ENCODE results near the gene STUB1. TPM values are rescaled to one million over a fixed set of nuclear protein-coding genes. Genes with fewer than 3 reads are reported as not detected.

The STUB1 gene
- total and polyA plus RNA-seq, 2 donors (not counting 1 experiment from before 2014, with no cell fraction given): 94.3 to 116 TPM

DNA sequence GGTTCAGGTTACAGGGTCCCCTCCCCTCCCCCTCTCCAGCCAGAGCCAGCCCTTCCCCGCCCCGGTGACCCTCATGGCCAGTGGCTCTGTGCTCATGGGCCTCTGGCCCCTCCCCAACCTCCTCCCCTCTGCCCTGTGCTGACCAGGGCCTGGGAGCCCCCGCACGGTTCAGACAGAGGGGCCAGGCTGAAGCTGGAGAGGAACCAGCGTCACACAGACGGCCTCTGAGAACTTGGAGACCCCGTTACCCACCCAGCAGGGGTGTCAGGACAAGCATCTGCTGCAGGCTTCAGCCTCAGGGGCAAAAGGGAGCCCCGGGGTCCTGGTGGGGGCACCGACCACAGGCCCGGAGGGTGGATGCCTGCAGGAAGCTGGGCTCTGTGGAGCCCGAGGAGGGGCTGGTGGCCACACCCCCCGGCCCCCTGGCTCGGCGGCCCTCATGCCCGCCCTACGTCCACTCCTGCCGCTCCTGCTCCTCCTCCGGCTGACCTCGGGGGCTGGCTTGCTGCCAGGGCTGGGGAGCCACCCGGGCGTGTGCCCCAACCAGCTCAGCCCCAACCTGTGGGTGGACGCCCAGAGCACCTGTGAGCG lies 49.3 kb upstream of the STUB1 start, which contains the start of gene WFIKKN1:
Gene WFIKKN1, plus strand, starts transcription at position 171 of the 591 bp plus-strand sequence. Its CDS starts 269 bp downstream, at position 440.
- DNase-seq (no peak), ATAC-seq (ENCODE audit: low read depth) (no peak)
- TF ChIP-seq, protein P1, sequence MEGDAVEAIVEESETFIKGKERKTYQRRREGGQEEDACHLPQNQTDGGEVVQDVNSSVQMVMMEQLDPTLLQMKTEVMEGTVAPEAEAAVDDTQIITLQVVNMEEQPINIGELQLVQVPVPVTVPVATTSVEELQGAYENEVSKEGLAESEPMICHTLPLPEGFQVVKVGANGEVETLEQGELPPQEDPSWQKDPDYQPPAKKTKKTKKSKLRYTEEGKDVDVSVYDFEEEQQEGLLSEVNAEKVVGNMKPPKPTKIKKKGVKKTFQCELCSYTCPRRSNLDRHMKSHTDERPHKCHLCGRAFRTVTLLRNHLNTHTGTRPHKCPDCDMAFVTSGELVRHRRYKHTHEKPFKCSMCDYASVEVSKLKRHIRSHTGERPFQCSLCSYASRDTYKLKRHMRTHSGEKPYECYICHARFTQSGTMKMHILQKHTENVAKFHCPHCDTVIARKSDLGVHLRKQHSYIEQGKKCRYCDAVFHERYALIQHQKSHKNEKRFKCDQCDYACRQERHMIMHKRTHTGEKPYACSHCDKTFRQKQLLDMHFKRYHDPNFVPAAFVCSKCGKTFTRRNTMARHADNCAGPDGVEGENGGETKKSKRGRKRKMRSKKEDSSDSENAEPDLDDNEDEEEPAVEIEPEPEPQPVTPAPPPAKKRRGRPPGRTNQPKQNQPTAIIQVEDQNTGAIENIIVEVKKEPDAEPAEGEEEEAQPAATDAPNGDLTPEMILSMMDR (IDR thresholded peaks at IDR 0.05): no peak
- TF ChIP-seq EZH2 (IDR thresholded peaks at IDR 0.05; ENCODE audit: borderline replicate concordance, insufficient read depth, low read depth, low read length, poor library complexity, severe bottlenecking): no peak
- no peak within 1 kb of the TSS for H3K4me2 ChIP-seq (replicated peaks; ENCODE audit: low read depth, low read length, poor library complexity, severe bottlenecking)
- no peaks in the 10 kb centered on the region for H3K9me3 ChIP-seq (ENCODE audit: control extremely low read depth in 1 of 3, control insufficient read depth in 2 of 3, insufficient read depth in 1 of 3, low read length in 2 of 3)
- no peaks in the 10 kb centered on the region for H3K27me3 ChIP-seq (replicated peaks in 1 of 4; ENCODE audit: control extremely low read depth in 1 of 4, control insufficient read depth in 3 of 4, insufficient read depth in 4 of 4, low read length in 3 of 4)
- intact Hi-C loops (cut with micrococcal nuclease): no loop called here
- H3K27ac Mint-ChIP-seq: no peak within 1 kb of the TSS
- H3K9me3 Mint-ChIP-seq (ENCODE audit: insufficient read depth): no peaks in the 10 kb centered on the region
- no peak within 1 kb of the TSS for H3K4me3 ChIP-seq (ENCODE audit: control extremely low read depth in 1 of 5, extremely low read depth in 1 of 5, insufficient read depth in 1 of 5, low read depth in 2 of 5, low read length in 4 of 5)
- H3K9ac ChIP-seq (ENCODE audit: low read length): no peak within 1 kb of the TSS
- H3K27me3 Mint-ChIP-seq: no peaks in the 10 kb centered on the region
- CTCF ChIA-PET: no interaction called here
- no peak within 1 kb of the TSS for H3K4me3 Mint-ChIP-seq
- H3K4me1 ChIP-seq (ENCODE audit: control insufficient read depth in 2 of 2, insufficient read depth in 2 of 2, low read length in 2 of 2): peaks cover 6 to 11% of the 10 kb centered on the region in 2 donors
- H4K20me1 ChIP-seq (ENCODE audit: control insufficient read depth, insufficient read depth, low read length, poor library complexity, severe bottlenecking): peaks cover 13% of the 10 kb centered on the region
- H3K27ac ChIP-seq (ENCODE audit: low read length in 2 of 2): no peak within 1 kb of the TSS
- no peak within 1 kb of the TSS for H2AFZ ChIP-seq (ENCODE audit: insufficient read depth, low read depth, low read length, poor library complexity, severe bottlenecking)
- 5% methylated on average over 22 of the region's 23 CpGs for WGBS (ENCODE audit: insufficient coverage)
- POLR2A ChIA-PET: no interaction called here
- peaks cover 3% of the 10 kb centered on the region for H3K4me1 Mint-ChIP-seq
- peaks cover 8% of the 10 kb centered on the region for H3K79me2 ChIP-seq (ENCODE audit: control insufficient read depth, insufficient read depth, low read length)
- peaks cover 0 to 11% of the 10 kb centered on the region in 2 experiments for H3K36me3 ChIP-seq (replicated peaks in 1 of 2; ENCODE audit: control extremely low read depth in 1 of 2, control insufficient read depth in 1 of 2, extremely low read depth in 1 of 2, insufficient read depth in 2 of 2, low read length in 1 of 2)

DNA sequence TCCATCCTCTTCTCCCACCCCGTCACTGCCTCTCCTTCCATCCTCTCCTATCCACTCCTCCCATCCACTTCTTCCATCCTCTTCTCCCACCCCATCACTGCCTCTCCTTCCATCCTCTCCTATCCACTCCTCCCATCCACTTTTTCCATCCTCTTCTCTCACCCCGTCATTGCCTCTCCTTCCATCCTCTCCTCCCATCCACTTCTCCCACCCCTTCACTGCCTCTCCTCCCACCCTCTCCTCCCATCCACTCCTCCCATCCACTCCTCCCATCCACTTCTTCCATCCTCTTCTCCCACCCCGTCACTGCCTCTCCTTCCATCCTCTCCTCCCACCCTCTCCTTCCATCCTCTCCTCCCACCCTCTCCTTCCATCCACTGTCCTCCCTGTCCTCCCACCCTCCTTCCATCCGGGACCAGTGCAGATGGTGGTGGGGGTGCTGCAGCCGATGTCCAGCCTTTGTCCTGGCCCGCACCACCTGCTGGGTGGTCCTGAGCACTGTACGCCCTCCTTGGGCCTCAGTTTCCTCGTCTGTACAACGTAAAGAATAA lies 48.3 kb upstream of the STUB1 start:
- no peak overlapping the region for H2AFZ ChIP-seq (ENCODE audit: insufficient read depth, low read depth, low read length, poor library complexity, severe bottlenecking)
- peaks cover 6 to 11% of the 10 kb centered on the region in 2 donors for H3K4me1 ChIP-seq (ENCODE audit: control insufficient read depth in 2 of 2, insufficient read depth in 2 of 2, low read length in 2 of 2)
- ChIA-PET CTCF (no interaction called here), POLR2A (no interaction called here)
- no peak overlapping the region for H3K4me3 ChIP-seq (ENCODE audit: control extremely low read depth in 1 of 5, extremely low read depth in 1 of 5, insufficient read depth in 1 of 5, low read depth in 2 of 5, low read length in 4 of 5)
- Mint-ChIP-seq H3K9me3 (ENCODE audit: insufficient read depth) (no peaks in the 10 kb centered on the region), H3K4me3 (no peak overlapping the region), H3K27me3 (no peaks in the 10 kb centered on the region), H3K27ac (no peak overlapping the region), H3K4me1 (peaks cover 7% of the 10 kb centered on the region)
- H3K4me2 ChIP-seq (replicated peaks; ENCODE audit: low read depth, low read length, poor library complexity, severe bottlenecking): no peak overlapping the region
- no peaks in the 10 kb centered on the region for H3K9me3 ChIP-seq (ENCODE audit: control extremely low read depth in 1 of 3, control insufficient read depth in 2 of 3, insufficient read depth in 1 of 3, low read length in 2 of 3)
- peaks cover 0 to 9% of the 10 kb centered on the region in 2 experiments for H3K36me3 ChIP-seq (replicated peaks in 1 of 2; ENCODE audit: control extremely low read depth in 1 of 2, control insufficient read depth in 1 of 2, extremely low read depth in 1 of 2, insufficient read depth in 2 of 2, low read length in 1 of 2)
- H3K27ac ChIP-seq (ENCODE audit: low read length in 2 of 2): no peak overlapping the region
- no peak for TF ChIP-seq EZH2 (IDR thresholded peaks at IDR 0.05; ENCODE audit: borderline replicate concordance, insufficient read depth, low read depth, low read length, poor library complexity, severe bottlenecking)
- TF ChIP-seq, protein P1 (IDR thresholded peaks at IDR 0.05): no peak
- no peak for DNase-seq
- peaks cover 10% of the 10 kb centered on the region for H3K79me2 ChIP-seq (ENCODE audit: control insufficient read depth, insufficient read depth, low read length)
- H3K9ac ChIP-seq (ENCODE audit: low read length): no peak overlapping the region
- no peak for ATAC-seq (ENCODE audit: low read depth)
- intact Hi-C loops (cut with micrococcal nuclease): no loop called here
- H4K20me1 ChIP-seq (ENCODE audit: control insufficient read depth, insufficient read depth, low read length, poor library complexity, severe bottlenecking): peaks cover 13% of the 10 kb centered on the region
- WGBS (ENCODE audit: insufficient coverage): 74% methylated on average over 7 of the region's 9 CpGs
- no peaks in the 10 kb centered on the region for H3K27me3 ChIP-seq (replicated peaks in 1 of 4; ENCODE audit: control extremely low read depth in 1 of 4, control insufficient read depth in 3 of 4, insufficient read depth in 4 of 4, low read length in 3 of 4)

All from B cell (primary cell).